K562 (cell line): ENCODE results near the gene EGF. TPM values are rescaled to one million over a fixed set of nuclear protein-coding genes. Genes with fewer than 3 reads are reported as not detected.

Source experiments
- MTA3 ChIP-seq: fragments of 450-650 bp; formaldehyde crosslinking; IDR thresholded peaks from 2 replicates; pipeline ENCODE4 v1.6.1; 2017; ENCODE audit warnings: mild to moderate bottlenecking, borderline replicate concordance
- ZSCAN32 ChIP-seq: fragments of 450-650 bp; formaldehyde crosslinking; IDR thresholded peaks from 2 replicates; pipeline ENCODE4 v1.4.0; 2020; ENCODE audit warnings: mild to moderate bottlenecking, moderate library complexity
- polyA plus RNA-seq, 8 experiments: library from polyadenylated mRNA; depleted of rRNA in 4 of 8; stranded (reverse) in 5 of 8; unstranded in 3 of 8; fragments of >200 nt; fragmentation: Nextera tagmentation in 2 of 8; fragmentation: Illumina TruSeq in 1 of 8; extraction: Ambion mirVana in 2 of 8; extraction: Trizol in 1 of 8; gene quantifications; 2 replicates each; pipeline versions ENCODE4 v1.2.1 to v1.2.3, GENCODE V29; 2011 to 2014; ENCODE audit warnings: inconsistent platforms in 1 of 8, missing spikeins in 1 of 8
- total RNA-seq, 7 experiments: library from RNA; depleted of rRNA in 6 of 7; stranded (reverse); fragments of >200 nt in 6 of 7; fragmentation: Illumina TruSeq in 2 of 7; extraction: Trizol in 2 of 7; gene quantifications; 2 replicates each; pipeline versions ENCODE4 v1.2.1 to v1.2.3, GENCODE V29; 2011 to 2021; ENCODE audit warnings: low replicate concordance in 1 of 7
- TF ChIP-seq, protein P1 (sequence below): IDR thresholded peaks from 3 replicates; pipeline ENCODE4 v1.6.1; 2011; ENCODE audit warnings: borderline replicate concordance, mild to moderate bottlenecking, moderate library complexity; ENCODE audit not compliant: insufficient read length; ENCODE audit errors: extremely low read depth
- TF ChIP-seq, protein P2 (sequence below): sonication (generic); formaldehyde crosslinking; IDR thresholded peaks from 2 replicates; pipeline ENCODE4 v1.8.0; 2022; ENCODE audit warnings: mild to moderate bottlenecking, missing genetic modification reagents
- TF ChIP-seq, protein P3 (sequence below): fragments of 250-450 bp; sonication (Bioruptor Pico); IDR thresholded peaks from 2 replicates; pipeline ENCODE4 v1.4.0; 2020; ENCODE audit warnings: mild to moderate bottlenecking, moderate library complexity

EGF gene
- total and polyA plus RNA-seq, 9 of the 15 experiments (the other 6 are each of a cell fraction or from before 2014, with no cell fraction given): 0.32 to 3.1 (median 1.3) TPM

DNA sequence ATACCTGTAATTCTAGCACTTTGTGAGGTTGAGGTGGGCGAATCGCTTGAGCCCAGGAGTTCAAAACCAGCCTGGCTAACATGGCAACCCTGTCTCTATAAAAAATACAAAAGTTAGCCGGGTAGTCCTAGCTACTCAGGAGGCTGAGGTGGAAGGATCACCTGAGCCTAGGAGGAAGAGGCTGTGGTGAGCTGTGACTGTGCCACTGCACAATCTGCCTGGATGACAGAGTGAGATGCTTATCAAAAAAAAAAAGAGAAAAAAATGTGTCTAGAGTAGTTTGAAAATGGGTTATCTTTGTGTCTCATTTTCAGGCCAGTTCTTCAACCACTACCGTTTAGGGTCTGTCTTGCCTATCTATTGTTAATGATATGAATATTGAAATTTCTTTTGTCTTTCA, 98.1 kb downstream of the EGF start (continued):
- TF ChIP-seq, protein P1, sequence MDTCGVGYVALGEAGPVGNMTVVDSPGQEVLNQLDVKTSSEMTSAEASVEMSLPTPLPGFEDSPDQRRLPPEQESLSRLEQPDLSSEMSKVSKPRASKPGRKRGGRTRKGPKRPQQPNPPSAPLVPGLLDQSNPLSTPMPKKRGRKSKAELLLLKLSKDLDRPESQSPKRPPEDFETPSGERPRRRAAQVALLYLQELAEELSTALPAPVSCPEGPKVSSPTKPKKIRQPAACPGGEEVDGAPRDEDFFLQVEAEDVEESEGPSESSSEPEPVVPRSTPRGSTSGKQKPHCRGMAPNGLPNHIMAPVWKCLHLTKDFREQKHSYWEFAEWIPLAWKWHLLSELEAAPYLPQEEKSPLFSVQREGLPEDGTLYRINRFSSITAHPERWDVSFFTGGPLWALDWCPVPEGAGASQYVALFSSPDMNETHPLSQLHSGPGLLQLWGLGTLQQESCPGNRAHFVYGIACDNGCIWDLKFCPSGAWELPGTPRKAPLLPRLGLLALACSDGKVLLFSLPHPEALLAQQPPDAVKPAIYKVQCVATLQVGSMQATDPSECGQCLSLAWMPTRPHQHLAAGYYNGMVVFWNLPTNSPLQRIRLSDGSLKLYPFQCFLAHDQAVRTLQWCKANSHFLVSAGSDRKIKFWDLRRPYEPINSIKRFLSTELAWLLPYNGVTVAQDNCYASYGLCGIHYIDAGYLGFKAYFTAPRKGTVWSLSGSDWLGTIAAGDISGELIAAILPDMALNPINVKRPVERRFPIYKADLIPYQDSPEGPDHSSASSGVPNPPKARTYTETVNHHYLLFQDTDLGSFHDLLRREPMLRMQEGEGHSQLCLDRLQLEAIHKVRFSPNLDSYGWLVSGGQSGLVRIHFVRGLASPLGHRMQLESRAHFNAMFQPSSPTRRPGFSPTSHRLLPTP: no peak
- TF ChIP-seq, protein P2, sequence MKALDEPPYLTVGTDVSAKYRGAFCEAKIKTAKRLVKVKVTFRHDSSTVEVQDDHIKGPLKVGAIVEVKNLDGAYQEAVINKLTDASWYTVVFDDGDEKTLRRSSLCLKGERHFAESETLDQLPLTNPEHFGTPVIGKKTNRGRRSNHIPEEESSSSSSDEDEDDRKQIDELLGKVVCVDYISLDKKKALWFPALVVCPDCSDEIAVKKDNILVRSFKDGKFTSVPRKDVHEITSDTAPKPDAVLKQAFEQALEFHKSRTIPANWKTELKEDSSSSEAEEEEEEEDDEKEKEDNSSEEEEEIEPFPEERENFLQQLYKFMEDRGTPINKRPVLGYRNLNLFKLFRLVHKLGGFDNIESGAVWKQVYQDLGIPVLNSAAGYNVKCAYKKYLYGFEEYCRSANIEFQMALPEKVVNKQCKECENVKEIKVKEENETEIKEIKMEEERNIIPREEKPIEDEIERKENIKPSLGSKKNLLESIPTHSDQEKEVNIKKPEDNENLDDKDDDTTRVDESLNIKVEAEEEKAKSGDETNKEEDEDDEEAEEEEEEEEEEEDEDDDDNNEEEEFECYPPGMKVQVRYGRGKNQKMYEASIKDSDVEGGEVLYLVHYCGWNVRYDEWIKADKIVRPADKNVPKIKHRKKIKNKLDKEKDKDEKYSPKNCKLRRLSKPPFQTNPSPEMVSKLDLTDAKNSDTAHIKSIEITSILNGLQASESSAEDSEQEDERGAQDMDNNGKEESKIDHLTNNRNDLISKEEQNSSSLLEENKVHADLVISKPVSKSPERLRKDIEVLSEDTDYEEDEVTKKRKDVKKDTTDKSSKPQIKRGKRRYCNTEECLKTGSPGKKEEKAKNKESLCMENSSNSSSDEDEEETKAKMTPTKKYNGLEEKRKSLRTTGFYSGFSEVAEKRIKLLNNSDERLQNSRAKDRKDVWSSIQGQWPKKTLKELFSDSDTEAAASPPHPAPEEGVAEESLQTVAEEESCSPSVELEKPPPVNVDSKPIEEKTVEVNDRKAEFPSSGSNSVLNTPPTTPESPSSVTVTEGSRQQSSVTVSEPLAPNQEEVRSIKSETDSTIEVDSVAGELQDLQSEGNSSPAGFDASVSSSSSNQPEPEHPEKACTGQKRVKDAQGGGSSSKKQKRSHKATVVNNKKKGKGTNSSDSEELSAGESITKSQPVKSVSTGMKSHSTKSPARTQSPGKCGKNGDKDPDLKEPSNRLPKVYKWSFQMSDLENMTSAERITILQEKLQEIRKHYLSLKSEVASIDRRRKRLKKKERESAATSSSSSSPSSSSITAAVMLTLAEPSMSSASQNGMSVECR (CRISPR knock-in tag): no peak
- TF ChIP-seq ZSCAN32 (CRISPR knock-in tag) (no peak), MTA3 (no peak)
- TF ChIP-seq, protein P3, sequence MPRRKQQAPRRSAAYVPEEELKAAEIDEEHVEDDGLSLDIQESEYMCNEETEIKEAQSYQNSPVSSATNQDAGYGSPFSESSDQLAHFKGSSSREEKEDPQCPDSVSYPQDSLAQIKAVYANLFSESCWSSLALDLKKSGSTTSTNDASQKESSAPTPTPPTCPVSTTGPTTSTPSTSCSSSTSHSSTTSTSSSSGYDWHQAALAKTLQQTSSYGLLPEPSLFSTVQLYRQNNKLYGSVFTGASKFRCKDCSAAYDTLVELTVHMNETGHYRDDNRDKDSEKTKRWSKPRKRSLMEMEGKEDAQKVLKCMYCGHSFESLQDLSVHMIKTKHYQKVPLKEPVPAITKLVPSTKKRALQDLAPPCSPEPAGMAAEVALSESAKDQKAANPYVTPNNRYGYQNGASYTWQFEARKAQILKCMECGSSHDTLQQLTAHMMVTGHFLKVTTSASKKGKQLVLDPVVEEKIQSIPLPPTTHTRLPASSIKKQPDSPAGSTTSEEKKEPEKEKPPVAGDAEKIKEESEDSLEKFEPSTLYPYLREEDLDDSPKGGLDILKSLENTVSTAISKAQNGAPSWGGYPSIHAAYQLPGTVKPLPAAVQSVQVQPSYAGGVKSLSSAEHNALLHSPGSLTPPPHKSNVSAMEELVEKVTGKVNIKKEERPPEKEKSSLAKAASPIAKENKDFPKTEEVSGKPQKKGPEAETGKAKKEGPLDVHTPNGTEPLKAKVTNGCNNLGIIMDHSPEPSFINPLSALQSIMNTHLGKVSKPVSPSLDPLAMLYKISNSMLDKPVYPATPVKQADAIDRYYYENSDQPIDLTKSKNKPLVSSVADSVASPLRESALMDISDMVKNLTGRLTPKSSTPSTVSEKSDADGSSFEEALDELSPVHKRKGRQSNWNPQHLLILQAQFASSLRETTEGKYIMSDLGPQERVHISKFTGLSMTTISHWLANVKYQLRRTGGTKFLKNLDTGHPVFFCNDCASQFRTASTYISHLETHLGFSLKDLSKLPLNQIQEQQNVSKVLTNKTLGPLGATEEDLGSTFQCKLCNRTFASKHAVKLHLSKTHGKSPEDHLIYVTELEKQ (CRISPR knock-in tag): no peak
- TF ChIP-seq, all 486 proteins: peak for 0
